Activated B cell treated with CpG ODN at 0.5 μM for 24 hours (primary cell): ENCODE data around the gene DDRGK1. TPM values are rescaled to one million over a fixed set of nuclear protein-coding genes. Genes with fewer than 3 reads are reported as not detected.
A peak's percentile ranks its signal among the peaks of the same experiment; 100 is the strongest.

ENCODE experiments used
- ATAC-seq: fragments of 200-7000 bp; cut with Tn5 transposase; one replicate; pipeline ENCODE4 v1.10.0; 2021; ENCODE audit warnings: low read depth, mild to moderate bottlenecking, moderate library complexity
- CTCF ChIA-PET: fragments of 350-600 bp; sonication (Branson Sonifier 250); formaldehyde crosslinking; loops from one replicate; lab custom pipeline; 2021; ENCODE audit warnings: antibody characterized with exemption; lab: Charles Lee
- POLR2A ChIA-PET: fragments of 350-600 bp; sonication (Branson Sonifier 250); formaldehyde crosslinking; loops from one replicate; lab custom pipeline; 2021; ENCODE audit warnings: antibody characterized with exemption; lab: Charles Lee
- DNase-seq: peaks from one replicate; pipeline ENCODE4 v3.0.0; 2022
- H3K27ac Mint-ChIP-seq: one replicate; pipeline ENCODE4 v1.8.0; 2020; ENCODE audit warnings: mixed read lengths
- H3K27me3 Mint-ChIP-seq: one replicate; pipeline ENCODE4 v1.8.0; 2021; ENCODE audit warnings: mixed read lengths
- H3K36me3 Mint-ChIP-seq: one replicate; pipeline ENCODE4 v1.8.0; 2021; ENCODE audit warnings: low read depth, mixed read lengths
- H3K4me1 Mint-ChIP-seq: one replicate; pipeline ENCODE4 v1.8.0; 2021; ENCODE audit warnings: mixed read lengths
- H3K4me3 Mint-ChIP-seq: one replicate; pipeline ENCODE4 v1.8.0; 2020; ENCODE audit warnings: mild to moderate bottlenecking, mixed read lengths
- H3K9me3 Mint-ChIP-seq: one replicate; pipeline ENCODE4 v1.8.0; 2020; ENCODE audit warnings: mixed read lengths
- CTCF ChIP-seq: fragments of 200-600 bp; IDR thresholded peaks from one replicate; pipeline ENCODE4 v1.8.0; 2022; ENCODE audit warnings: antibody characterized with exemption, mild to moderate bottlenecking
- intact Hi-C: fragments of 100-400 bp; cut with micrococcal nuclease; formaldehyde crosslinking; loops from one replicate; pipeline ENCODE4 v1.15.1; 2024
- total RNA-seq: library from RNA; stranded (reverse); gene quantifications from 2 replicates; pipeline ENCODE4 v1.2.3, GENCODE V29; 2022

DDRGK1 gene
- total RNA-seq, 1 donor from 2014 or later: 46.1 TPM

DNA sequence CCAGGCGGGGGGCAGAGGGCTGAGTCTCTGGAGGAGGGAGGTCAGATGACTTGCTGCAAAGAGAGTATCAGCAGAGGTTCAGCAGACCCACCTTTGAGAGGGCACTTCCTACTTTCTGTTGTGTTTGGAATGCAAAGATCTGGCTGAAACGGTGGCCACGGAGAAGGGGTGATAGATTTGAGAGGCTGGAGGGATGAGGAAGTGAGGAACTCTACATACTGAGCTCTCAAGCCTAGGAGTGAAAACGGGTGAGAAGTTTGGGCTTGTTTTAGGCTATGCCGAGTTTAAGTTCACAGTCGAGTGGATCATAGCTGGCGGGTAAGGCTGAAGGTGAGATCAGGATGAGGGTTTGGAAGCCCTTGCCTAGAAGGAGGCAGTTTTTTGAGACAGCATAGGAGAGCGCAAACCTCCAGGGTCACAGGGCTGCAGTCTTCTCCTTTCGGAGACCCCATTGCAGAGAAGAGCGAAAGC lies 4.3 kb upstream of the DDRGK1 start:
- ChIA-PET CTCF (interaction anchor here (1.0 kb wide), 1 partner anchor 10 kb away, joined by 3 read pairs; no protein-coding TSS in a partner anchor), POLR2A (interaction anchor here (0.6 to 1.9 kb wide), 8 partner anchors 11 to 571 kb away, joined by 3 to 10 read pairs (median 6); partner anchors contain the start of genes FASTKD5, MRPS26 and UBOX5)
- H3K27ac Mint-ChIP-seq: peak overlapping the region; percentile 86
- H3K27me3 Mint-ChIP-seq: no peaks in the 10 kb centered on the region
- TF ChIP-seq CTCF: no peak
- peaks cover 27% of the 10 kb centered on the region for H3K36me3 Mint-ChIP-seq
- H3K4me3 Mint-ChIP-seq: peak overlapping the region; percentile 98
- H3K9me3 Mint-ChIP-seq: no peaks in the 10 kb centered on the region
- peaks cover 32% of the 10 kb centered on the region for H3K4me1 Mint-ChIP-seq
- DNase-seq (no peak), ATAC-seq (peak; percentile 3)
- intact Hi-C loops: loop anchor here (1.0 to 10.0 kb wide), 4 partner anchors 9 to 556 kb away; partner anchors contain the start of genes ADISSP and ATRN

DNA sequence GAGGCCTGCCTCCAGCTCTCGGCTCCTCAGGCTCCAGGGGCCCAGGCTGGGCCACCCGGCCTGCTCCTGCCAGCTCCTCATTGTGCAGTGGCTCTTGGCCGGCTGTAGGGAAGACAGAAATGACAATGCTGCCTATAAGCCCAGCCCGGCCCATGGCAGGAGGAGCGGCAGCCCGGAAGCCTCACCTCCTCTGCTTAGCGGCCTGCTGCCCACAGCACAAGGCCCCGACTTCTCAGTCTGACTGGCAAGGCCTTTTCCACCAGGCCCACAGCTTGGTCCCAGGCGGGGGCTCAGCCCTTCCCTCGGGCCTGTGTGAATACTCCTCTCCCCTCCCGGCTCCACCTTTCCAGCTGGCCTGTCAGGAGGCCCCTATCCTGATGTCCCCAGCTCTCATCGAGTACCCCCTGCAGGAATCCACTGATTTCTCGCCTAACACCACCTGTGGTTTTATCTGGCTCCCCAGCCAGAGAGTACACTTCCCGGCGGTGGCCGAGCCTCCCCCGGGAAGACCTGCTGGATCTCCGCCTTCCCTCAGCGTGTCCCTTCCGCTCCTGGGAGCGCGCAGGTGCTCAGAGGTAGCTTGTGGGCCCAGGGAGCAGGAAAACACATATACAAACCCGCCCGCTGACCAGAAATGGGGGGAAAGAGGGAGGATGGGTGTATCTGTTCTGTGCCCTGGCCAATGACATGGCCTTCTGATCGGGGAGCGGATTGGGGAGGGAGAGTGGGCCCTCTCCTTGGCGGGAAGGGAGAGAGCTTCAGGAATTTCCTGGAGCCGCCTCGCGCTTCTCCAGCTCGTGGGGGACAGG lies 963 bp downstream of the DDRGK1 start:
- ATAC-seq (no peak), DNase-seq (no peak)
- ChIA-PET POLR2A (interaction anchor here (0.6 to 1.6 kb wide), 3 partner anchors 44 to 110 kb away, joined by 3 to 4 read pairs (median 3); partner anchors contain the start of genes FASTKD5 and UBOX5), CTCF (no interaction called here)
- intact Hi-C loops: loop anchor here (1.0 to 10.0 kb wide), 5 partner anchors 31 to 561 kb away; partner anchors contain the start of genes ADISSP, FASTKD5, LZTS3 and SLC4A11
- H3K36me3 Mint-ChIP-seq: peaks cover 35% of the 10 kb centered on the region
- peak overlapping the region; percentile 94 for H3K27ac Mint-ChIP-seq
- H3K4me3 Mint-ChIP-seq: peak overlapping the region; percentile 97
- no peaks in the 10 kb centered on the region for H3K27me3 Mint-ChIP-seq
- no peaks in the 10 kb centered on the region for H3K9me3 Mint-ChIP-seq
- H3K4me1 Mint-ChIP-seq: peaks cover 18% of the 10 kb centered on the region
- no peak for TF ChIP-seq CTCF

GRCh38 chr20:3202965-3203314 lies 1.5 kb downstream of the DDRGK1 start:
- ChIA-PET POLR2A (interaction anchor here (0.6 kb wide), 1 partner anchor 58 kb away, joined by 3 read pairs; no protein-coding TSS in a partner anchor), CTCF (no interaction called here)
- H3K36me3 Mint-ChIP-seq: peaks cover 36% of the 10 kb centered on the region
- no peak for DNase-seq
- no peaks in the 10 kb centered on the region for H3K27me3 Mint-ChIP-seq
- H3K27ac Mint-ChIP-seq: no peak overlapping the region
- peak overlapping the region; percentile 32 for H3K4me3 Mint-ChIP-seq
- peaks cover 13% of the 10 kb centered on the region for H3K4me1 Mint-ChIP-seq
- intact Hi-C loops: loop anchor here (5.0 to 10.0 kb wide), 2 partner anchors 46 to 562 kb away; partner anchors contain the start of genes ADISSP, FASTKD5 and UBOX5
- TF ChIP-seq CTCF: no peak
- no peak for ATAC-seq
- no peaks in the 10 kb centered on the region for H3K9me3 Mint-ChIP-seq

GRCh38 chr20:3199976-3200755 lies 4.3 kb downstream of the DDRGK1 start:
- POLR2A ChIA-PET: no interaction called here
- CTCF ChIA-PET: no interaction called here
- H3K27me3 Mint-ChIP-seq: no peaks in the 10 kb centered on the region
- H3K4me1 Mint-ChIP-seq: peaks cover 13% of the 10 kb centered on the region
- no peak overlapping the region for H3K4me3 Mint-ChIP-seq
- no peak for TF ChIP-seq CTCF
- ATAC-seq (no peak), DNase-seq (no peak)
- H3K27ac Mint-ChIP-seq: no peak overlapping the region
- H3K9me3 Mint-ChIP-seq: no peaks in the 10 kb centered on the region
- intact Hi-C loops: loop anchor here (5.0 to 10.0 kb wide), 2 partner anchors 43 to 565 kb away; partner anchors contain the start of genes ADISSP, FASTKD5 and UBOX5
- peaks cover 61% of the 10 kb centered on the region for H3K36me3 Mint-ChIP-seq
